NB4 (cell line): ENCODE measurements around the gene CDC42EP2.

Source experiments
- MYC ChIP-seq: IDR thresholded peaks from 2 replicates; pipeline ENCODE4 v1.6.1; 2011; ENCODE audit warnings: low read depth, low read length
- POLR2A ChIP-seq: IDR thresholded peaks from 2 replicates; pipeline ENCODE4 v1.6.1; 2011; ENCODE audit warnings: mild to moderate bottlenecking; ENCODE audit not compliant: insufficient read length; ENCODE audit errors: extremely low read depth
- TF ChIP-seq, protein P1 (sequence below): IDR thresholded peaks from one replicate; pipeline ENCODE4 v1.5.1; 2012; ENCODE audit warnings: low read depth, low read length
- TF ChIP-seq, protein P2 (sequence below): IDR thresholded peaks from 2 replicates; pipeline ENCODE4 v1.6.1; 2011; ENCODE audit warnings: low read depth, low read length

DNA sequence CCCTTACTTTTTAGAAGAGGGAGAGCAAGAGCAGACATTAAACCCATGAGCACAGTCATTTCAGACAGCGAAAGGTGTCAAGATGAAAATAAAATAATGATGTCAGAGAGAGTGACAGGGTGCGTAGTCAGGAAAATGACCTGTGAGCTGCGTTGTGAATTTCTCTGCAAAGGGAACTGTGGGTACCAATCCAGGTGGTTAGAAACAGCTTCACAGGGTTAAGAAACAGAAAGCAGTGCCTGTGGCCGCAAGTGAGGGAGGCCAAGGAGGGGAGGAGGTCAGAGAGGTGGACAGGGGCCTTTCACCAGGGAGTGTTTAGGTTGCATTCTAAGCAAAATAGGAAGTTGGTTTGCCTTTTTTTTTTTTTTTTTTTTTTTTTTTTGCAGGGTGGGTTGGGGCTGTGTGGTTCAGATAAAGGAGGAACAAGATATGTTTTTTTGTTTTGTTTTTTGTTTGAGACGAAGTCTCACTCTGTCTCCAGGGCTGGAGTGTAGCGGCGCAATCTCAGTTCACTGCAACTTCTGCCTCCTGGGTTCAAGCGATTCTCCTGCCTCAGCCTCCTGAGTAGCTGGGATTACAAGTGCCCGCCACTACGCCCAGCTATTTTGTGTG is 47.8 kb downstream of the CDC42EP2 start:
- TF ChIP-seq POLR2A (no peak), MYC (no peak)
- TF ChIP-seq, protein P1, sequence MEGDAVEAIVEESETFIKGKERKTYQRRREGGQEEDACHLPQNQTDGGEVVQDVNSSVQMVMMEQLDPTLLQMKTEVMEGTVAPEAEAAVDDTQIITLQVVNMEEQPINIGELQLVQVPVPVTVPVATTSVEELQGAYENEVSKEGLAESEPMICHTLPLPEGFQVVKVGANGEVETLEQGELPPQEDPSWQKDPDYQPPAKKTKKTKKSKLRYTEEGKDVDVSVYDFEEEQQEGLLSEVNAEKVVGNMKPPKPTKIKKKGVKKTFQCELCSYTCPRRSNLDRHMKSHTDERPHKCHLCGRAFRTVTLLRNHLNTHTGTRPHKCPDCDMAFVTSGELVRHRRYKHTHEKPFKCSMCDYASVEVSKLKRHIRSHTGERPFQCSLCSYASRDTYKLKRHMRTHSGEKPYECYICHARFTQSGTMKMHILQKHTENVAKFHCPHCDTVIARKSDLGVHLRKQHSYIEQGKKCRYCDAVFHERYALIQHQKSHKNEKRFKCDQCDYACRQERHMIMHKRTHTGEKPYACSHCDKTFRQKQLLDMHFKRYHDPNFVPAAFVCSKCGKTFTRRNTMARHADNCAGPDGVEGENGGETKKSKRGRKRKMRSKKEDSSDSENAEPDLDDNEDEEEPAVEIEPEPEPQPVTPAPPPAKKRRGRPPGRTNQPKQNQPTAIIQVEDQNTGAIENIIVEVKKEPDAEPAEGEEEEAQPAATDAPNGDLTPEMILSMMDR: no peak
- TF ChIP-seq, protein P2, sequence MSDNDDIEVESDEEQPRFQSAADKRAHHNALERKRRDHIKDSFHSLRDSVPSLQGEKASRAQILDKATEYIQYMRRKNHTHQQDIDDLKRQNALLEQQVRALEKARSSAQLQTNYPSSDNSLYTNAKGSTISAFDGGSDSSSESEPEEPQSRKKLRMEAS: no peak
